ENCODE data around the gene CIBAR2. TPM values are rescaled to one million over a fixed set of nuclear protein-coding genes. Genes with fewer than 3 reads are reported as not detected.

The CIBAR2 gene
- total RNA-seq, 2 experiments from 2014 or later = not detected

DNA sequence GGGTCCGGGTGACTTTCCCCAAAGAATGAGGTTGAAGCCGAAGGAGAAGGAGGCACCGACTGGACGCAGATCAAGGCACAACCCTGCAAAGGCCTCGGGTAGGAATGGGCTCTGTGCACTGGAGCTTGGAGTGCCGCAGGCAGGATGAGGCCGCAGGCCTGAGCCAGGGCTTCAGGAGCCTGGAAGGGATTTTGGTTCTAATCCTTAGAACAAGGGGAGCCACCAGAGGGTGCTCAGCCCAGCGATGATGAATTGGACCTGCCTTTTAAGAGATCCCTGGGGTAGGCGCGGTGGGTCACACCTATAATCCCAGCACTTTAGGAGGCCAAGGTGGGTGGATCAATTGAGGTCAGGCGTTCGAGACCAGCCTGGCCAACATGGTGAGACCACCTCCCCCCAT, 8.1 kb downstream of the CIBAR2 start:
- Mint-ChIP-seq H3K27ac (no peak overlapping the region), H3K9me3 (no peaks in the 10 kb centered on the region), H3K4me3 (no peak overlapping the region), H3K36me3 (ENCODE audit: low read depth) (no peaks in the 10 kb centered on the region), H3K27me3 (ENCODE audit: low read depth) (no peaks in the 10 kb centered on the region), H3K4me1 (ENCODE audit: low read depth) (peaks cover 29% of the 10 kb centered on the region)
- intact Hi-C loops (cut with micrococcal nuclease) = no loop called here
- DNase-seq = no peak
- CTCF ChIA-PET = interaction anchor here (1.1 to 1.9 kb wide), 4 partner anchors 9 to 149 kb away, joined by 4 to 5 read pairs (median 4); no protein-coding TSS in a partner anchor

DNA sequence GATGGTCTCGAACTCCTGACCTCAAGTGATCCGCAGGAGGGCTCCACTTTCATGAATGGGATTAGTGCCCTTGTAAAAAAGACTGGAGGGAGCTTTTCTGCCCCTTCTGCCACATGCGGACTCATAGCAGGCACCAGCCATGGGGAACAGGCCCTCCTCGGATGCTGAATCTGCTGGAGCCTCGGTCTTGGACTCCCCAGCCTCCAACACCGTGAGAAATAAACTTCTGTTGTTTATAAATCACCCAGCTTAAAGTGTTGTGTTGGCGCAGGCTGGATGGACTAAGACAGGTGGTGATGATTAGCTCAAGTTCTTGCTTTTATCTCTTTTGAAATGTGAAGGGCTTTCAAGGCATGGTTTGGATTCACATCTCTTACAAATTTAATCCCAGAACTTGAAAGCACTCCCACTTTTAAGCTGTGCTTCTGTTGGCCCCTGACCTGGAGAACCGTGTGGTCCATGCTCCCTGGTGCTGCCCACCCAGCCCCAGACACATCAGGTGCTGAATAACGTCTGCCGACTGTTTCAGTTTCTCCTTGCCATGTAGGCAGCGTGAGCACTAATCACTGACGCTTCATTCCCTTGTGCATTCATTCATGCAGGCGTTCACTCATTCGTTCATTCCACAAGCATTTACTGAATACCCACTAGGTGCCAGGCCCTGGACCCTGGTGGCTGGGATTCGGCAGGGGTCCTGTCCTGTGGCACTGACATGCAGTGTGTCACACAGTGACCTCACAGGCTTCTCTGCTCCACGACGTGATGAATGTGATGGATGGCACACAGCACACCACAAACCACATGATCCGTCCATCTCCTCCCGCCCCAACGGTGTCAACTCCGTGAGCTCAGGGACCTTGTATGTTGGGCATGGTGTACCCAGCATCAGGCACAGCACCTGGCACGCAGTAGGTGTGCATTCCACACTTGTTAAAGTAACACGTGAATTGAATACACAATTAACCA, 8.9 kb downstream of the CIBAR2 start:
- Mint-ChIP-seq H3K36me3 (ENCODE audit: low read depth) (no peaks in the 10 kb centered on the region), H3K4me3 (no peak overlapping the region), H3K4me1 (ENCODE audit: low read depth) (peaks cover 29% of the 10 kb centered on the region), H3K9me3 (no peaks in the 10 kb centered on the region), H3K27me3 (ENCODE audit: low read depth) (no peaks in the 10 kb centered on the region), H3K27ac (no peak overlapping the region)
- CTCF ChIA-PET = interaction anchor here (1.0 to 1.9 kb wide), 3 partner anchors 17 to 141 kb away, joined by 3 to 5 read pairs (median 4); no protein-coding TSS in a partner anchor
- intact Hi-C loops (cut with micrococcal nuclease) = no loop called here
- DNase-seq = no peak

- no peak overlapping the region for H3K4me3 Mint-ChIP-seq
- no peak overlapping the region for H3K27ac Mint-ChIP-seq
These were observed 10.2 kb downstream of the CIBAR2 start for GRCh38 chr16:85101956-85102630.

GRCh38 chr16:85100265-85100664, 12.0 kb downstream of the CIBAR2 start:
- CTCF ChIA-PET = interaction anchor here (0.9 to 1.0 kb wide), 2 partner anchors 14 to 15 kb away, joined by 3 to 4 read pairs; no protein-coding TSS in a partner anchor
- Mint-ChIP-seq H3K36me3 (ENCODE audit: low read depth) (no peaks in the 10 kb centered on the region), H3K27ac (no peak overlapping the region), H3K9me3 (no peaks in the 10 kb centered on the region), H3K4me1 (ENCODE audit: low read depth) (peaks cover 23% of the 10 kb centered on the region), H3K4me3 (no peak overlapping the region), H3K27me3 (ENCODE audit: low read depth) (no peaks in the 10 kb centered on the region)
- DNase-seq = no peak
- intact Hi-C loops (cut with micrococcal nuclease) = no loop called here

More at GRCh38 chr16:85101956-85102630, 10.2 kb downstream of the CIBAR2 start:
- Mint-ChIP-seq H3K36me3 (ENCODE audit: low read depth) (no peaks in the 10 kb centered on the region), H3K9me3 (no peaks in the 10 kb centered on the region), H3K4me1 (ENCODE audit: low read depth) (peaks cover 29% of the 10 kb centered on the region), H3K27me3 (ENCODE audit: low read depth) (no peaks in the 10 kb centered on the region)
- DNase-seq = no peak
- intact Hi-C loops (cut with micrococcal nuclease) = no loop called here
- CTCF ChIA-PET = interaction anchor here (0.7 kb wide), 1 partner anchor 7 kb away, joined by 4 read pairs; no protein-coding TSS in a partner anchor

DNA sequence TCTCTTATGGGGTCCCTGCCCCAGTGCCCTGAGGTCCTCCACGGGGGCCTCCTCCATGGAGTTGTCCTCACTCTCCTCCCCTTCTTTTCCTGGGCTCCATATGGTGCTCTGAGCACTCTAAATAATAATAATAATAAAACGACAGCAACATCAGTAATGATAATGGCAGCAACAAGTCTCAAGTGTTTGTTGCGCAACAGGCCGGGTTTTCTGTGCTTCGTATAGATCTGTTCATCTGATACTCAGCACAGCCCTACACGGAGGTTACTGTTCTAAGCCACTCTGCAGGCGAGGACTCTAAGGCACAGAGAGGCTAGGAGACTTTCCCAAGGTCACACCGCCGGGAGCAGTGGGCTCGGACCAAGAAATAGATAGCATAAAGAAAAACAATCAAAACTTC, 13.7 kb downstream of the CIBAR2 start:
- Mint-ChIP-seq H3K9me3 (no peaks in the 10 kb centered on the region), H3K27ac (no peak overlapping the region), H3K27me3 (ENCODE audit: low read depth) (no peaks in the 10 kb centered on the region), H3K4me3 (no peak overlapping the region), H3K36me3 (ENCODE audit: low read depth) (no peaks in the 10 kb centered on the region), H3K4me1 (ENCODE audit: low read depth) (peaks cover 9% of the 10 kb centered on the region)
- CTCF ChIA-PET = no interaction called here
- intact Hi-C loops (cut with micrococcal nuclease) = no loop called here
- DNase-seq = no peak

DNA sequence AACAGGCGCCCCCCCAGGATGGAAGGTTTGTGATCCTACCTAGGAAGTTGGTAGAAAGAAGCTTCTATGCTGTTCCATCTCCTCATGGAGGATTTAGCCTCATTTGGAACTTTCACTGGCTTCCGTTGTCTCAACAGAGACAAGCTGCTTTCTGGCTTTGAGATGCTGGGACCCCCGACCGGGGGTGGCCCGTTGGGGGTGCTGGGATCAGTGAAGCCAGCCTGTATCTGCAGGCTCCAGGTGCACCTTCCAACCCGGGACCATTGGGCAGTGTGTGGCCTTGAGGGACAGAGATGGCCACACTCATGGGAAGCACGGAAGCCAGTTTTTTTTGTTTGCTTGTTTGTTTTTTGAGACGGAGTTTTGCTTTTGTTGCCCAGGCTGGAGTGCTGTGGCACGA, 15.4 kb downstream of the CIBAR2 start:
- Mint-ChIP-seq H3K4me3 (no peak overlapping the region), H3K27me3 (ENCODE audit: low read depth) (no peaks in the 10 kb centered on the region), H3K4me1 (ENCODE audit: low read depth) (no peaks in the 10 kb centered on the region), H3K36me3 (ENCODE audit: low read depth) (no peaks in the 10 kb centered on the region), H3K27ac (no peak overlapping the region), H3K9me3 (no peaks in the 10 kb centered on the region)
- intact Hi-C loops (cut with micrococcal nuclease) = no loop called here
- no peak for DNase-seq
- CTCF ChIA-PET = no interaction called here

DNA sequence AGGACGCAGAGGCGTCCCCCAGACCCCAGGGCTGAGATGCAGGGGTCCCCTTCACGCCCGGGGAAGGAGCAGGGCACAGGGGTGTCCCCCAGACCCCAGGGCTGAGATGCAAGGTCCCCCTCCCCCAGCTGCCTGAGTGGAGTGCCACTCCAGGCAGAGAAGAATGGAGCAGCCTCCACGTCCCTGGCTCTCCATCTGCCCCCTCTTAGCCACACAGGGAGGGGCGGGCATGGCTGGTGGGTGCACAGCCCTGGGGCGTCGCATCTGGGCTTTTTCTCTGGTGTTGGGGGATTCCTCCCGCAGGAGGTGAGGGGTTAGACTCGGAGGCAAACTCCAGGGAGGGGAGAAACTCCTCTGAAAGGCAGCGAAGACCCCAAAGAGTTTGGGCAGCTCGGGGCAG, 17.5 kb downstream of the CIBAR2 start:
- CTCF ChIA-PET = no interaction called here
- H3K9me3 Mint-ChIP-seq = no peaks in the 10 kb centered on the region
- H3K36me3 Mint-ChIP-seq (ENCODE audit: low read depth) = no peaks in the 10 kb centered on the region
- H3K4me3 Mint-ChIP-seq = no peak overlapping the region
- intact Hi-C loops (cut with micrococcal nuclease) = no loop called here
- H3K4me1 Mint-ChIP-seq (ENCODE audit: low read depth) = peaks cover 11% of the 10 kb centered on the region
- no peak overlapping the region for H3K27ac Mint-ChIP-seq
- H3K27me3 Mint-ChIP-seq (ENCODE audit: low read depth) = no peaks in the 10 kb centered on the region
- no peak for DNase-seq

GRCh38 chr16:85094176-85094805, 18.0 kb downstream of the CIBAR2 start:
- H3K9me3 Mint-ChIP-seq = no peaks in the 10 kb centered on the region
- H3K27ac Mint-ChIP-seq = no peak overlapping the region
- H3K27me3 Mint-ChIP-seq (ENCODE audit: low read depth) = no peaks in the 10 kb centered on the region
- intact Hi-C loops (cut with micrococcal nuclease) = no loop called here
- no peaks in the 10 kb centered on the region for H3K36me3 Mint-ChIP-seq (ENCODE audit: low read depth)
- no peak overlapping the region for H3K4me3 Mint-ChIP-seq
- CTCF ChIA-PET = no interaction called here
- H3K4me1 Mint-ChIP-seq (ENCODE audit: low read depth) = peaks cover 11% of the 10 kb centered on the region
- DNase-seq = no peak

DNA sequence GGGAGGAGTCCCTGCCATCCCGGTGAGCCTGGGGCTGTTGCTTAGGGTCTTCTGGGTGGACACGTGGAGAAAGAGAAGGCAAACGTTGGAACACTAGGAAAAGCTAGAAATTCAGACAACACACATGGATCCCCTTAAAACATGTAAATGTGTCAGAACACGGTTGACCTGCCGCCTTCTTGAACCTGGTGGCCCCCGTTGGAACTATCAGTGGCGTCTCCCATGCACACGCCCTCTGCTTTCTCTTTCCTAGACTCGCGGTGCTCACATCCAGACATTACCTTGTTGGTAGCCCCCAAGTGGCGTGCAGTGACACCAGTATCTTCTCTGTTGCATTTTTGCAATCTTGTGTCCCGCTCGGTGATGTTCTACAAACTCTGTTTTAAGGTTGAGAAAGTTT, 18.6 kb downstream of the CIBAR2 start:
- no peaks in the 10 kb centered on the region for H3K36me3 Mint-ChIP-seq (ENCODE audit: low read depth)
- intact Hi-C loops (cut with micrococcal nuclease) = no loop called here
- H3K27me3 Mint-ChIP-seq (ENCODE audit: low read depth) = no peaks in the 10 kb centered on the region
- CTCF ChIA-PET = no interaction called here
- no peak for DNase-seq
- peaks cover 11% of the 10 kb centered on the region for H3K4me1 Mint-ChIP-seq (ENCODE audit: low read depth)
- no peaks in the 10 kb centered on the region for H3K9me3 Mint-ChIP-seq
- H3K27ac Mint-ChIP-seq = no peak overlapping the region
- no peak overlapping the region for H3K4me3 Mint-ChIP-seq

GRCh38 chr16:85092851-85093250, 19.4 kb downstream of the CIBAR2 start:
- no peaks in the 10 kb centered on the region for H3K9me3 Mint-ChIP-seq
- H3K27ac Mint-ChIP-seq = no peak overlapping the region
- no peaks in the 10 kb centered on the region for H3K36me3 Mint-ChIP-seq (ENCODE audit: low read depth)
- no peak for DNase-seq
- CTCF ChIA-PET = no interaction called here
- intact Hi-C loops (cut with micrococcal nuclease) = no loop called here
- H3K4me1 Mint-ChIP-seq (ENCODE audit: low read depth) = peaks cover 11% of the 10 kb centered on the region
- no peak overlapping the region for H3K4me3 Mint-ChIP-seq
- no peaks in the 10 kb centered on the region for H3K27me3 Mint-ChIP-seq (ENCODE audit: low read depth)

- intact Hi-C loops (cut with micrococcal nuclease) = no loop called here
- no peaks in the 10 kb centered on the region for H3K36me3 Mint-ChIP-seq (ENCODE audit: low read depth)
- H3K4me1 Mint-ChIP-seq (ENCODE audit: low read depth) = peaks cover 11% of the 10 kb centered on the region
- no peak overlapping the region for H3K4me3 Mint-ChIP-seq
- H3K27ac Mint-ChIP-seq = no peak overlapping the region
- H3K9me3 Mint-ChIP-seq = no peaks in the 10 kb centered on the region
- CTCF ChIA-PET = no interaction called here
- H3K27me3 Mint-ChIP-seq (ENCODE audit: low read depth) = no peaks in the 10 kb centered on the region
- DNase-seq = no peak
These were observed 20.0 kb downstream of the CIBAR2 start for GRCh38 chr16:85092309-85092708.

DNA sequence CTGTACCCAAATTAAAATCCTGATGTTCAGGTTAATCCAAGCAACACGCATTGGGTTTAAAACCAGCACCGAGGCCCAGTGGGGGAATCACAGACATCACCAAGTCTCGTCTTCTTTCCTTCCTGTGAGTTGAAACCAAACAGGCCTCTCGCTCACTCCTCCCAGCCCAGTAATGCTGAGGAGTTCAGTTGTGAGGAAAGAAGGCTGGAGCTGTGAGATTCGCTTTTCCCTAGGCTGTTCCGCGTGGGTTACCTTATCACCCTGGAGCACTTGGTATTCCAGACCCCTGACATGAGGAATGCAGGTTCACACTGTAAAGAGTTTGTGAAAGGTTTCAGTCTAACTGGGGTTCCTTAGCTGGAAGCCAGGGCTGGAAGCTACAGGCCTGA, 20.8 kb downstream of the CIBAR2 start:
- no peak for DNase-seq
- no peaks in the 10 kb centered on the region for H3K9me3 Mint-ChIP-seq
- CTCF ChIA-PET = no interaction called here

More for the DNA sequence above, 20.8 kb downstream of the CIBAR2 start:
- intact Hi-C loops (cut with micrococcal nuclease) = no loop called here
- no peaks in the 10 kb centered on the region for H3K27me3 Mint-ChIP-seq (ENCODE audit: low read depth)
- H3K4me1 Mint-ChIP-seq (ENCODE audit: low read depth) = peaks cover 14% of the 10 kb centered on the region
- no peaks in the 10 kb centered on the region for H3K36me3 Mint-ChIP-seq (ENCODE audit: low read depth)
- no peak overlapping the region for H3K27ac Mint-ChIP-seq
- H3K4me3 Mint-ChIP-seq = no peak overlapping the region
